ENCODE results near the gene FOXC2.

Gene FOXC2

DNA sequence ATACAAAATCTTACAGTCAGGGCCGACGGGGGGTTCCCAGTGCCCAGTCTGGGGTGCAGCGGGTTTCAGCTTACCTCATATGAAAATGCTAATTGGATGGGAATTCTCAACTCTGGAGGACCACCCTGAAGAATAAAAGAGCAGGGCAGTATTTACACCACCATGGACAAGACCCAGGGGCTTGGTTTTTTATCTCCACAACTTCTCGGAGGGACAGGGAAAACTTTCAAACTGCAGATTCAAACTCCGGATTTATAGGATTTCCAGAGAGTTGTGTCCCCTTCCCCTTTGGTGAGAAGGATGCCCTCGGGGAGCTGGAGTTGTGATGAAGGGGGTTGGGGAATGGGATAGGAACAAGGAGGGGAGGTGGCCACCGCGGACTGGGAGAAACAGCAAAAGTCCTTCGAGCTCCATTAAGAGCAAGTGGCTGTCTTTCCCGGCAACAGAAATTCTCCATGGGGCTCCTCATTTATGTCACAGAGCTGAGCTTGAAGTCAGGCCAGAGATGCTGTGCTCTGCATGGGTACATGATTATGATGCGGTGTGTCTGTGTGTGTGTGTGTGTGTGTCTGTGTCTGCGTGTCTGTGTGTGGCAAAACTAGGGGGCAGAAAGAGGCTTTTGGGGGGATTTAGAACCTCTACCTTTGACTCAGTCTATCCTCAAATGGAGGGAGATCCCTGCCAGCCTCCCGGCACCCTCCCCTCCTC lies 27.4 kb downstream of the FOXC2 start:
- no peak for DNase-seq

DNA sequence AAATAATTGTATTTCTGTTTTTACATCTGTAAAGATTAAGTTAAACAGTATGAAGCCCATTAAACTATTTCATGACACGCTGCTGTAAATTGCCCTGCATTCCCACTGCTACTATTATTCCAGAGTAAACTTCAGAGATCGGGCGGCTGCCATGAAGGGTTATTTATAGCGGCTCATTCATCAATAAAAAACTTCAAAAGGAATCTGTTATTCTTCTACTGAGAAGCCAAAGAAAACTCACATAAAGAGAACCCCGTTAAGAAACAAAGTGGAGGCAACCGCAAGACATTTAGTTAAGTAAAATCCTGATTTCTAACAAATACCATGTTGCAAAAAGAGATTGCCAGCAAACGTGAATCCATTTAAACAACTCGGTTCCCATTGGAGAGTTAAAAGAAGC lies 28.1 kb downstream of the FOXC2 start:
- DNase-seq = no peak

DNA sequence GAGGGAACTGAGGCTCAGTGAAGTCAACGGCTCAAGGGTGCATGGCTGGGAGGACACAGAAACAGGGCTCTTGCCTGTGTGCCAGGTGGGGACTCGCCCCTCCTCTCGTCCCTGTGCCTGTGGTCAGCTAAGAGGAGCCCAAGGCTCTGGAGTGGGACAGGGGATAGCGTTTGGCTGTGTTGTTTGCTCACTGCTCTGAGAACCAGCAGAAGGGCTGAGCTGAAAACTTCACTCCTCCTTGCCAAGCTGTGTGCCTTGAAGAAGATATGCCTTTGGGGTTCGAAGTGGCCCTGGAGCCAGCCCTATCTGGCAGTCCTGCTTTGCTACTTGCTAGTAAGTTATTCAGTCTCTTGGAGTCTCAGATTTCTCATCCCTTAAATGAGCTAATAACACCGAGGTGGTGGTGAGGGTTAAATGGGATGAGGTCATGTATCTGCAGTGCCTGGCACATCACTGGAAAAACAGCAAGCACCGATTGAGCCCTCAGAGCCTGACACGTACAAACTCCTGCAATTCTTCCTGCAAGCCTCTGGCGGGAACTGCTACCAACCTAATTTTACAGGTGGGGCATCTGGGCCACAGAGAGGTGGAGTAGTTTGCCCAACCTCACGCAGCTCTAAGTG lies 29.5 kb downstream of the FOXC2 start:
- DNase-seq = no peak

DNA sequence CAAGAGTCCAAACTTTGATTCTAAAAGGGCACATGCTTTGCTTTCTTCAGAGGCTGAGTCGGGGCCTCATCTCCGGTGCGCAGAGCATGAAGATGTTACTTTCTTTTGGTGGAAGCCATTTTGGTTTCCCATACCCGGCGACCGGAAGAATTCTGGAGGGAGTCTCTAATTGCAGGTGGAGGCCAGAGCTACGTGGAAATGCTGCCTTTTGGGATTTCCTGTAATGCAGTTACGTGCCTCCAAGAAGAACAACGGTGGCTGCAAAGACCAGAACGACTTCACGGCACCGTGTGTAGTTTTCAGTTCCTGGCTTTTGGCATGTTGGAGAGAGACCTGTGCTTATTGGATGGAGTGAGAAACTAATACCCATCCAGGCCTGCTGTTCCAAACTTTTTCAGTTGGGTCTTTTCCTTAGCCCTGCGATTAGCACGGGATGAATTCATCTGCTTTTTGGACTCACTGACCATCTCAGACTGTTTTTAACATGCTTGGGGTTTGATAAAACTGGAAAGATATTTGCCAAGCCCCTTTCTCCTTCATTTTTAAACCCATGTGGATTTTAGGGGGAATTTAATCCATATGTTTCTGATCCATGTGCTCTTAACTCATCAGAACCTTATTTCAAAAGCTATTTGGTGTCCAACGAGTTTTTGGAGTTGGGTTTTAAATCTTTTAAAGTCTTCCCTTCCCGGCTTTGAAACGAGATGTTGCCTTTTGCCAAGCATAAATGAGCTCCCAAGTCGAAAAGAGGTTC lies 30.7 kb downstream of the FOXC2 start:
- no peak for DNase-seq

DNA sequence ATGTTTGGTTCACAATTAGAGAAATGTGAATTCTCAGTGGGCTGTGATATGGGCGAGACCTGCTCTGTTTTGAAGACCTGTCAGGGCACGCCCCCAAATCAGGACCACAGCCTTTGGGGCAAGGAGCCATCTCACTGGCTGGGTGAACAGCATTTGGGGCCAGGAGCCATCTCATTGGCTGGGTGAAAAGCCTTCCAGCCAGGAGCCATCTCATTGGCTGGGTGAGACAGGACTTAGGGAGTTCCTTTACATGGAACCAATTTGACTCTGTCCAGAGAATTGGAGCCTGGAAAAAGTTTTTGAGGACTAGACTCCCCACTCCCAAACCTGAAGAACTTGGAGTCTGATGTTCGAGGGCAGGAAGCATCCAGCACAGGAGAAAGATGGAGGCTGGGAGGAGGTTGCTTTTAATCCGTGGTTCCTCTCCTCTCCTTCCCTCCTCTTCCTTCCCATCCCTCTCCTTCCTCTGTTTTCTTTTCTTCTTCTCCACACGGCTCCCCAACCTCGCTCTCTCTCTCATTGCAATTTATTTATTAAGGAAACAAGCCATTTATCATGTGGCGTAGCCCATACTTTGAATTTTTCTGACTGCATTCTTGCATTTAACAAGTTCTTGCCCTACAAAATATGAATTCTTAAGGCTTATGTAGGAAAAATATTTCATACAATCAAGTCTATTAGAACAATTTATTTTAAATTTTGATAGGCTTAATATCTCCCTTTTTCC lies 31.4 kb downstream of the FOXC2 start:
- no peak for DNase-seq

DNA sequence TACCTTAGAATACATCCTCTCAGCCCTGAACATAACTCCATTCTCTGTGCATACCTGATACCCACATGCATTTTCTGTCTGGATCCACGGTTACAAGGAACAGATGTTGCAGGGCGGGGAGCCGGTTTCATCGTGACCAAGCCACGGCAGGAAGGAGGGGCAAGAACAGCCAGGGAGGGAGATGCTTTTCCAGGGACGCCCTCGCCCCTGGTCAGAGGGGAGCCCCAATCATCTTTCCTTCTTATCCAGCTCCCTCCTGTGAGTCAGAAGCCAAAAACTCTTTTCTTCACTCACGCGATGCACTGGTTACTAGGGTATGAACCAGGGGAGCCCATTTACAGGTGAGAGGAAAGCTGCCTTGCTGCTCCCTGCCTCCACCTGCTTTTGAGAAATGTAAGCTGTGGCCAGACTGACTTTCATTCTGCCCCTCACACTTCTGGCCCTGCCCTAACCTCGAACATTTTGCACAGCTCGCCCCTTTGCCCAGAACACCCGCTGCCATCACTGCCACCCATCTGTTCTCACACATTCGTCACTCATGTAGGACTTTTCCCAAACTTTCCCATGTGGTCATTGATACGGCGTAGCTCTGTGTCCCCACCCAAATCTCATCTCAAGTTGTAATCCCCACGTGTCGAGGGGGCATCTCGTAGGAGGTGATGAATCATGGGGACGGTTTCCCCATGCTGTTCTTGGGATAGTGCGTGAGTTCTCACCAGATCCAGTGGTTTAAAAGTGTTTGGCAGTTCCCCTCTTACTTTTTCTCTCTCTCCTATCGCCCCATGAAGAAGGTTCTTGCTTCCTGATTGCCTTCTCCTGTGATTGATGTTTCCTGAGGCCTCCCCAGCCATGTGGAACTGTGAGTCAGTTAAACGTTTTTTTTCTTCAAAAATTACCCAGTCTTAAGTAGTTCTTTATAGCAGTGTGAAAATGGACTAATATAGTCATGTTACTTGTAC lies 32.3 kb downstream of the FOXC2 start:
- no peak for DNase-seq

DNA sequence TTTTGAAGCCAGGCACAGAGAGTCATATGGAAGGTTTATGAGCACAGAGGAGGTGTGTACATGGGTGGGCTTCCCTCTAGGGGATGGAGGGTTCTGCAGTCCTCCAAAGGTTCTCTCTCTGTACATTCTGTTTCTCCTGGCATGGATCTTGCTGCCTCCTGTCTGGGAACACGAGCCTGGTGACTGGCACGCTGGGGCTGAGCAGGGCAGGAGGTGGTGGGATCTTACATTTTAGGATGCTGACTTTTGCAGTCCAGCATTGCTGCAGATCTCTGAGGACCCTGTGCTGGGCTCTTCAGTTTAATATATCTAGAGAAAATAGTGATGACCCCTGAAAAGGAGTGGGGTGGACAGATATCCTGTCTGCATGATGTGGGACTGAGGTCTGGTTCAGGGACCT lies 34.7 kb downstream of the FOXC2 start:
- DNase-seq = no peak

DNA sequence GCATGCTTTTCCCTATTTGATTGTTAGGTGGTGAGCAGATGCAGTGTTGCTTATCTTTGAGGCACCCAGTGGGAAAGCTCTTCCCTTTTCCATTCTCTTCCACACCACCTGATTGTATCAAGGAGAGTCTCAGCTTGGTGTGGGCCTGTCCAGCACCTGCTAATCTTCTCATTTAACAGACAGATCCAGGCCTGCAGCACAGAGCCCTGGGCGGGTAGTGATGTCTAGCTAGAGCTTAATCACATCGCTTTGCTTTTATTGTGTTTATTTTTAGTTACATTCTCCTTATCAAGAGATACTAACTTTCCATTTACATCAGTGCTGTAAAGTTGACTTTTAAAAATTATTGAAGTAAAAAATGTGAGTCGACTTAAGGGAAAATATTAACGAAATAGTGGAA lies 35.9 kb downstream of the FOXC2 start:
- DNase-seq = no peak

DNA sequence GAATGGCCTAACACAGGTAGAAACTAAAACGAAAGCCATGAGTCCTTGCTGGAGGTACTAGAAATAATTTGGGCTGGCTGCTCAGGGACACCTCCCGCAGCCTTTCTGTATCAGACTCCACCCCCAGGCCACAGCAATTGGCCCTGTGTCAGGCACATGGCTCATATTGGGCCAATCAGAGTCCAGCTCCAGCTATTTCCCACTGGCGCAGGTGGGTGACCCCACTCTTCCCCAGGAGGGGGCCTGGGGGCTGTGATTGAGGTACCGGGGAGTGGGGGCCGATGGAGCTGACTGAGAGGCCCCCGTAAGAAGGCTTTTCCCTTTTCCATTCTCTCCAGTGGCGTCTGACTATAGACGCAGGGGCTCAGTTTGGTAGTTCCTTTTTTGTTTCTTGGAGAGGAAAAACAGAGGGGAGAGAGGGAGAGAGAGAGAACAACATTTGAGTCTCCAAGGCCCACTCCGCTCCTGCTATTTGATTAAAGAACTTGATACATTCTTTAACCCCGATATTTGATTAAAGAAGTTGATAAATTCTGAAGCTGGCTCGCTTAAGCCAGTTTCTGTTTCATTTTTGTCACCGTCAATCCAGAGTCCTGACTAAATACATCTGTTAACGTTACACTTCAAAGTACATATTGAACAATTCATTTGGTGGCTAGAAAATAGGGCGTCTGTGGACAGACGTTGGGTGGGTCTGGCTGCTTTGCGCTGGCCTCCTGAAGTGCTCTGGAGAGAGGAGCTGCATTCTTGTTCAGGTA lies 38.0 kb downstream of the FOXC2 start:
- DNase-seq = no peak

DNA sequence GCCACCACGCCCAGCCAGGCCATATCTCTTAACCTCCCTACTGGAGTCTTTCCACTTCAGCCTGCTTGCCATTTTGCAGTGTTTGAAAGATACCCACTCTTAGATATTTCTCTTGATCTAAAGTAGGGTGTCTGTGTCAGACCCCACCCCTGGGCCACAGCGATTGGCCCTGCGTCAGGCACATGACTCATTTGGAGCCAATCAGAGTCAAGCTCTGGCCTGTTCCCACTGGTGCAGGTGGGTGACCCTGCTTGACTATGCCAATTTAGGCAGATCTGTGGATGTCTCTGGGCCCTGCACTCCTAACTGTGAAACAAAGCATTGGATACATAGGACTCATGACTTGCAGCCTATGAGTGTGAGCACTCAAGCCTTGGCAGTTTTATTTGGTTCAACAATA lies 39.3 kb downstream of the FOXC2 start:
- no peak for DNase-seq

DNA sequence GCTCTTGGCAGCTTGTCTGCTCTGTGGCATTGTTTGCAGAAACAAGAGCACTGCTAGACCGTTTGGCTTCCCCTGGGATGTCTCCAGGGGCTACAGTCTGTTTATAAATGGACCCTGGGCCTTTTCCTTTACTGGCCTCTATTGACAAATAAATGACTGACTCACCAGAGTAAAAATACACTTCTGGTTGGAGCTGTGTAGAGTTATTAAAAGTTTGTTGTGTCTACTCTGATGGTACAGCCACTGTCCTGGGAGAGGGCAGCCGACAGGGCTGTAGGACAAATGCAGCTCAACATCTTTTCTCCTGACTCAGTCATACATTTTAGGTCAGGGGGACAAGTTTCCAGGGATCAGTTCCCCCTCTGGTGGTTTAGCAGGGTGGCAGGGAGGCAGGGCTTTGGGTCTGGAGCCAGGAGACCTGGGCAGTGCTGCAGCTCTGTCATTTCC lies 41.7 kb downstream of the FOXC2 start:
- DNase-seq = no peak

DNA sequence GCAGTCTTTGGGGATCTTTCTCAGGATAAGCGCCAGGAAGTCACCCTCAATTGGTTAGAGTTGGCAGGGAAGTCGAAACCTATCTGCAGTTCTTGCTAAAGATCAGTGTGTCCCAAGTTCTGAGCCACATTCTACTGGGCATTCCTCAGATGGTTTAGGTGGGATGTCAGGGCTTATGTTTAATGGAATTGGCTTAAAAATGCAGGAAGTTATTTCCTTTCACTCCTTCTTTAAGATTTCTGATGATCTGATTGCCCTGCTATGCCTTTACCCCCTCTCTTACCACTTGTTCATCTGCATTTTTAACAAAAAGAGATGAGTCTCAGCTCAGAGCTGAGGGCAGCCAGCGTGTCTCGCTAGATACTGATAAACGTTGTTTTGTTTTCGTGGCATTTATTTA lies 42.5 kb downstream of the FOXC2 start:
- no peak for DNase-seq

DNA sequence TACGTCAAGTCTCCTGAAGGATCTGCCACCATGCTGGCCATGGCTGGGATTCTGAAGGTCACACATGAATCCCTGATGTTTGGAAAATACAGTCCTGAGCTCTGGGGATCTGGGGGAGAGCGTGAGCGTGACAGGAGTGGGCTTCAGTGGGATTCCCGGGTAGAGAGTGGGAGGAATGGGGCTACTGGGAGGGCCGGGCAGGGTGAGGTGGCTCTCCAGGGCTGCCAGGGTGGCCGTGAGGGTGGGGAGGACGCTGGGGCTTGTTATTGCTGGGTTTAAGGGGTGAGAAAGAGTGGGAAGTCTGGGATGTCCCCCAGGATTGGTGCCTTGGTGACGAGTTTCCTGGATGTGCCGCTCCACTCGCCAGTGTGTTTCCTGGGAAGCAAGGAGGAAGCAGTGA lies 43.0 kb downstream of the FOXC2 start:
- no peak for DNase-seq

DNA sequence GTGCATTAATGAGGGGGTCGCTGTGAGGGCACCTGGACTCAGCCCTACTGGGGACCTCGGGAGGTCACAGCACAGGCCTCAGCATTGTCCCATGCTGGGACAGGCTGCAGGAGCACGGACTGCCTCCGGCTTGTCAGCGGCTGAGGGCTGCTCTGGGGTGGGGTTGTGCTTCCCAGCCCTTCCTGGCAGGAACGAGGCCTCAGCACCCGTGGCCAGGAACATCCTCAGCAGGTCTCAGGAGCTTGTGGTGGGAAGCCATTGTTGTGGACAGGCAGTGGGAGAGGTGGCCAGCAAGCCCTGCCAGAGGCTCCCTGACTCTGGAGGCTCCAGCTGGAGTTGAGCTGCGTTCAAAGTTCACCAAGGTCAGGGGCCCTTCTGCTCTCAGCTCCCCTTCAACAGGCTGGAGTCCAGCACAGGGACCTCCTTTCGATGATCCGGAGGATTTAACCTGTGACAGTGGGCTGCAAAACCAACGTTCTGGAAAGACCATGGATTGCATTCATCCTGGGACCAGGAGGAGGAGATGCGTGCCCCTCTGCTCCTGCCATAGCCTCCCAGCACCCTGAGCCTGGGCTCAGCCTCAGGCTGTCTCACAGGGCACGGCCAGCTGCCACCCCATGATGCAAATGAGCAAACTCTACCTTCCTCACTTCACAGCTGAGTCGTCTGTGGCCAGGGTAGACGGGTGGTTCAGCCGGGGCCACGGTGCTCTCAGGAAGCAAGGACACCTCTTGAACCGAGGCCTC lies 44.3 kb downstream of the FOXC2 start:
- DNase-seq = no peak

DNA sequence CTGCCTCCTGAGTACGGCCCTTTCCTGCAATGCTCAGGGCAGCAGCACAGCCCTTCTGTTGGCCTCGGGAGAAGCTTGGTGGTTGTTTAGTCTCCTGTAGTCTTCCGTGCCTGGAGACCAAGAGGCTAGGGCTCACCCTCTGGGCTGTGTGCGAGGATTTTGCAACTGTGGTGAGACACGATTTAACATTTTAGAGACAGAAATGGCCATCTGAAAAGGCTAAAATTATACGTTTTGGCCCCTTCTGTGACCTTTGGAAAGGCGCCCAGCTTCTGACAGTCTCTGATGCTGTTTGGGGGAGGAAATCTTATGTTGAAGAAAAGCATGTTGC lies 44.9 kb downstream of the FOXC2 start:
- no peak for DNase-seq

DNA sequence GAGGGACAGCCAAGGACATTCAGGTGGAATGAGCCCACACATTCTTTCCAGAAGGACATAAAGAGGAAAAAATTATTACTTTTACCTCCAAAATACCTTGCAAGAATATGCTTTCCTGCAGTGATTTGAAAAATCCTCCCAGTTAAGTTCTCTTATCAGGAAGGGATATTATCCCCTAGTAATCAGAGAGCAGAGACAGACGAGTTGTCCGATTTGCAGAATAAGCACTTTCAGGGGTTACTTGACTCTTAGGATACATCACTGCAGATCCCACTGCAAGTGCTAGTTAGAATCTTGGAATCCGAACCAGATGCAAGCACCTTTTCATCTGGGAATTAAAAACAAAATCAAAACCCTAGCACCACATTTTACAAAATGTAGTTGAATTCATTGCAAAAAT lies 45.3 kb downstream of the FOXC2 start:
- DNase-seq = no peak

DNA sequence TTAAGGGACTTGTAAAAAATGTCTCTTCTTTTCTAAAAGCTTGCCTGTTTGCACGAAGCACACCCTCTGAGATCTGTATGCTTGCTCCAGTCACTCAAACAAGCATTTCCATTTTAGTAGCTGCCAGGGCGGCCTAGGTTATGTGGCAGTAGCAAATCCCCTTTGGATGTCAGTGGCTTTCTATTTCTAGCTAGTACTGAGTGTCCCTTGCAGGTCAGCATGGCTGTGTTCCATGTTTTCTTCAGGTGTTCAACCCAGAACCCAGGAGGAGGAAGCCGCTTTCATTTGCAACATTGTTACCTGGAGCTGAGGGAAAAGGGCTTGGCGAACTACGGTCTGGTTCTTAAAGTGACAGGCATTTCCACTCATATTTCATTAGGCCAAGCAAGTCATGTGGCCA lies 48.1 kb downstream of the FOXC2 start:
- DNase-seq = no peak

DNA sequence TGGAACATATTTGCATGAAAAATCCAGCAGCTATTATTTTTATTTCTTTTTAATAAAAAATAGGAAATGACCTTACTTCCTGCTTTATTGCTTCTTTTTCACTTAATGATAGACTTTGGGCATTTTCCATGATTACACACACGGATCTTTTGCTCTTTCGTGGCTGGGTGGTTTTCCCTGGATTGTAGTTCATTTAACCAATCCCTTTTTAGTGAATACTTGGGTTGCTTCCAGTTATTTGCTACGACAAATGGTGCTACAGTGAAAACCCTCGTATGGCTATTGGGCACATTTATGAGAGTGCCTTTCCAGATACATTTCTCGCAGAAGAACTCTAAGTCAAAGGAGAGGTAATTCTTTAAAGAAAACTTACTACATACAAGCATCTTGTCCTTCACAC lies 50.3 kb downstream of the FOXC2 start:
- DNase-seq = no peak

DNA sequence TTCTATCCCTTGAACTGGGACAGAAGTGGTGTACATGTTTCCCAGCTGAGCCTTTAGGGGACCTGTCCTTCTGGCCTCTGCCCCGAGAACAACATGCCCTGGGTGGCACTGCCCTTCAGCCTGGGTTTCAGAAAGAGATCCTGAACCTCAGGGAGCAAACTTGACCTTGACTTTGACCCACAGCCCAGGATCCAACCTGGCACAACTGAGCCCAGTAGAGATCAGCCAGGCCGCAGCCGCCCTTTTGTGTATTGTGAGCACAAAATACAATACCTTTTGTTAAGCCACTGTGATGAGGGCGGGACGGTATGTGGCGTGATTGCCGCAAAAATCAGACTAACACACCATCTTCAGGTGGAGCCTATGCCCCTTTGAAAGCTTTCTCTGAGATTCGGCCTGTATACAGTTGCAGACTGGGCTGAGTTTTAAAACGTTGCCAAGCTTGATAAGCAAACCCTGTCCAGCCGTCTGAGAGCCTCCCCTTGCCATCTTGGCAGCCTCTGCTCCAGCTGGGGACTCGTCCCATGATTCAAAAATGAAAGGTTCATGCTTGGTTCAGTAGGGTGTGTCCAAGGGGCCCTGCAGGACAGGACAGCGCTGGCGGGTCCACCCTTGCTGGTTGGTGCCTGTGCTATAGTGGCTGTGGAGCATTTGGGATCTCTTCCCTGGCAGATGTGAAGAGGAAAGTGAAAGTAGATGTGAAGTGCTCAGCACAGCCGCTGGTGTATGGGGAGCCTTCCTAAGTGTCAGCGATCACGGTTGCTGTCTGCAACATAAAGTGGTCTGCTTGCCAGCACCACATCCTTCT lies 52.0 kb downstream of the FOXC2 start:
- DNase-seq = no peak

Data from NCI-H774 (cell line).